ES-I3 (cell line): Measurements from ENCODE around the gene ANKS1A.

Experiments used
- H3K36me3 ChIP-seq: 2 replicates; pipeline ENCODE4 v1.6.1; 2013; ENCODE audit warnings: mild to moderate bottlenecking, low read length, control low read depth, moderate library complexity; ENCODE audit not compliant: insufficient read depth
- H3K4me1 ChIP-seq: 2 replicates; pipeline ENCODE4 v1.6.1; 2013; ENCODE audit warnings: mild to moderate bottlenecking, control low read depth, low read length; ENCODE audit not compliant: insufficient read depth
- H3K9ac ChIP-seq: 2 replicates; pipeline ENCODE4 v1.6.1; 2013; ENCODE audit warnings: low read depth, mild to moderate bottlenecking, low read length, moderate library complexity
- H3K9me3 ChIP-seq: 2 replicates; pipeline ENCODE4 v1.6.1; 2013; ENCODE audit warnings: mild to moderate bottlenecking, low read length, moderate library complexity; ENCODE audit not compliant: control insufficient read depth, insufficient read depth

The ANKS1A gene

GRCh38 chr6:35037664-35038038 lies 148.6 kb downstream of the ANKS1A start:
- Histone ChIP-seq H3K9me3 (no peaks in the 10 kb centered on the region), H3K36me3 (no peaks in the 10 kb centered on the region; the same call in 1 of the 2 replicates), H3K4me1 (peaks cover 42% of the 10 kb centered on the region), H3K9ac (no peak overlapping the region)

- Histone ChIP-seq H3K9ac (no peak overlapping the region), H3K4me1 (peaks cover 46% of the 10 kb centered on the region), H3K9me3 (no peaks in the 10 kb centered on the region), H3K36me3 (no peaks in the 10 kb centered on the region; the same call in 1 of the 2 replicates)
Measured at GRCh38 chr6:35038076-35038475, 149.0 kb downstream of the ANKS1A start.

- H3K9ac ChIP-seq = no peak overlapping the region
- H3K9me3 ChIP-seq = no peaks in the 10 kb centered on the region
- no peaks in the 10 kb centered on the region; the same call in 1 of the 2 replicates for H3K36me3 ChIP-seq
- H3K4me1 ChIP-seq = peaks cover 60% of the 10 kb centered on the region
Measured at GRCh38 chr6:35040398-35040797, 151.3 kb downstream of the ANKS1A start.

GRCh38 chr6:35041086-35041861 lies 152.2 kb downstream of the ANKS1A start:
- H3K4me1 ChIP-seq = peaks cover 60% of the 10 kb centered on the region
- H3K9me3 ChIP-seq = no peaks in the 10 kb centered on the region
- no peak overlapping the region for H3K9ac ChIP-seq
- no peaks in the 10 kb centered on the region; the same call in 1 of the 2 replicates for H3K36me3 ChIP-seq

GRCh38 chr6:35042031-35042815 lies 153.2 kb downstream of the ANKS1A start:
- no peaks in the 10 kb centered on the region for H3K9me3 ChIP-seq
- no peaks in the 10 kb centered on the region; the same call in 1 of the 2 replicates for H3K36me3 ChIP-seq
- H3K9ac ChIP-seq = no peak overlapping the region
- peaks cover 60% of the 10 kb centered on the region for H3K4me1 ChIP-seq

- H3K9ac ChIP-seq = no peak overlapping the region
- H3K4me1 ChIP-seq = peaks cover 62% of the 10 kb centered on the region
- H3K9me3 ChIP-seq = no peaks in the 10 kb centered on the region
- H3K36me3 ChIP-seq = no peaks in the 10 kb centered on the region; the same call in 1 of the 2 replicates
Measured at GRCh38 chr6:35043381-35044130, 154.5 kb downstream of the ANKS1A start.

- H3K4me1 ChIP-seq = peaks cover 69% of the 10 kb centered on the region
- H3K9me3 ChIP-seq = no peaks in the 10 kb centered on the region
- no peak overlapping the region for H3K9ac ChIP-seq
- H3K36me3 ChIP-seq = no peaks in the 10 kb centered on the region; the same call in 1 of the 2 replicates
Measured at GRCh38 chr6:35044145-35044745, 155.2 kb downstream of the ANKS1A start.

- Histone ChIP-seq H3K4me1 (peaks cover 71% of the 10 kb centered on the region), H3K9me3 (no peaks in the 10 kb centered on the region), H3K36me3 (no peaks in the 10 kb centered on the region; the same call in 1 of the 2 replicates), H3K9ac (no peak overlapping the region)
Measured at GRCh38 chr6:35044761-35045421, 155.8 kb downstream of the ANKS1A start.

- Histone ChIP-seq H3K36me3 (peaks cover under 1% of the 10 kb centered on the region; the same call in 1 of the 2 replicates), H3K9me3 (no peaks in the 10 kb centered on the region), H3K9ac (no peak overlapping the region), H3K4me1 (peaks cover 71% of the 10 kb centered on the region)
Measured at GRCh38 chr6:35046103-35046502, 157.0 kb downstream of the ANKS1A start.

GRCh38 chr6:35046862-35047261 lies 157.8 kb downstream of the ANKS1A start:
- Histone ChIP-seq H3K36me3 (peaks cover 8% of the 10 kb centered on the region), H3K4me1 (peaks cover 71% of the 10 kb centered on the region), H3K9me3 (no peaks in the 10 kb centered on the region), H3K9ac (no peak overlapping the region)

- Histone ChIP-seq H3K36me3 (peaks cover 9% of the 10 kb centered on the region), H3K9ac (no peak overlapping the region), H3K4me1 (peaks cover 69% of the 10 kb centered on the region), H3K9me3 (no peaks in the 10 kb centered on the region)
Measured at GRCh38 chr6:35047265-35048011, 158.4 kb downstream of the ANKS1A start.

GRCh38 chr6:35048031-35048613 lies 159.1 kb downstream of the ANKS1A start:
- Histone ChIP-seq H3K4me1 (peaks cover 67% of the 10 kb centered on the region), H3K9me3 (no peaks in the 10 kb centered on the region), H3K9ac (no peak overlapping the region), H3K36me3 (peaks cover 9% of the 10 kb centered on the region)

GRCh38 chr6:35048631-35049083 lies 159.6 kb downstream of the ANKS1A start:
- Histone ChIP-seq H3K9me3 (no peaks in the 10 kb centered on the region), H3K9ac (no peak overlapping the region), H3K4me1 (peaks cover 62% of the 10 kb centered on the region), H3K36me3 (peaks cover 9% of the 10 kb centered on the region)
